Measurements from ENCODE around the gene PEG3.

Gene PEG3

DNA sequence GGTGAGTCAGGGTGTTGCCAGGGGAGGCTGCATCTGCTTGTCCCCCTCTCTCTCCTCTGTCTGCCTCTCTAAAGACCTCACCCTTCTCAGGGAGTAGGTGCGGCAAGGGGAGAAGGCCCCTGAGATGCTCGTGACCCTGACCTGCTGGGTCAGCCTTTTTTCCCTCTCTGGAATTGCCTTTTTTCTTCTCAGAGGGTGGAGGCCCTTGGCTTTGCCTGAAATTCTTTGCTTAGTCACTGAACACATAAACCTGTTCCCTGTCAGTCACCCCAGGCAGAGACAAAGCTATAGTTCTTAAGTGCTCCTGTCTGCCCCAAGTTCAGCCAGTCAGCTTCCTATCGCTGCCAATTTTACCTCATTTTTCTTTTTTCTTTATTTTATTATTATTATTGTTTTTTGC, 35.2 kb upstream of the PEG3 start:
- in situ Hi-C loops (cut with MboI; ENCODE audit: low sequenced_read_pairs, unreplicated experiment), result no loop called here
- DNase-seq (ENCODE audit: low spot score), result no peak
- TF ChIP-seq, protein P1, sequence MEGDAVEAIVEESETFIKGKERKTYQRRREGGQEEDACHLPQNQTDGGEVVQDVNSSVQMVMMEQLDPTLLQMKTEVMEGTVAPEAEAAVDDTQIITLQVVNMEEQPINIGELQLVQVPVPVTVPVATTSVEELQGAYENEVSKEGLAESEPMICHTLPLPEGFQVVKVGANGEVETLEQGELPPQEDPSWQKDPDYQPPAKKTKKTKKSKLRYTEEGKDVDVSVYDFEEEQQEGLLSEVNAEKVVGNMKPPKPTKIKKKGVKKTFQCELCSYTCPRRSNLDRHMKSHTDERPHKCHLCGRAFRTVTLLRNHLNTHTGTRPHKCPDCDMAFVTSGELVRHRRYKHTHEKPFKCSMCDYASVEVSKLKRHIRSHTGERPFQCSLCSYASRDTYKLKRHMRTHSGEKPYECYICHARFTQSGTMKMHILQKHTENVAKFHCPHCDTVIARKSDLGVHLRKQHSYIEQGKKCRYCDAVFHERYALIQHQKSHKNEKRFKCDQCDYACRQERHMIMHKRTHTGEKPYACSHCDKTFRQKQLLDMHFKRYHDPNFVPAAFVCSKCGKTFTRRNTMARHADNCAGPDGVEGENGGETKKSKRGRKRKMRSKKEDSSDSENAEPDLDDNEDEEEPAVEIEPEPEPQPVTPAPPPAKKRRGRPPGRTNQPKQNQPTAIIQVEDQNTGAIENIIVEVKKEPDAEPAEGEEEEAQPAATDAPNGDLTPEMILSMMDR (IDR thresholded peaks at IDR 0.05; ENCODE audit: borderline replicate concordance, control extremely low read depth, extremely low read depth, insufficient read depth, missing control alignments), result no peak

DNA sequence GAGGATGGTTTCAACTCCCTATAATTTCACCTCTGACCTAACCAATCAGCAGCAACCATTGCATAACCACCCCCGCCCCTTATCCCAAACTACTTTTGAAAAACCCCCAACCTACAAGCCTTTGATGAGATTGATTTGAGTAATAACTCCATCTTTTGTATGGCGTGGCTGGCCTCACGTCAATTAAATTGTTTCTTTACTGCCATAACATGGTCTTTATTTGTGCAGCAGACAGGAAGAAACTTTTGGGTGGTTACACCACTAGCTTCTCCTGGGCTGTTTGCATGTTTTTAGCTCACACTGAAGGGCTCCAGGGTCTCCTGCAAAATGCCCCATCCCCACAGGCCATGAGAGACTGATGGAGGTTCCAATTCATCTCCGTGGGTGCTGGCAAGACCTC, 34.0 kb upstream of the PEG3 start:
- TF ChIP-seq, protein P1 (IDR thresholded peaks at IDR 0.05; ENCODE audit: borderline replicate concordance, control extremely low read depth, extremely low read depth, insufficient read depth, missing control alignments), result no peak
- no peak for DNase-seq (ENCODE audit: low spot score)
- in situ Hi-C loops (cut with MboI; ENCODE audit: low sequenced_read_pairs, unreplicated experiment), result no loop called here

DNA sequence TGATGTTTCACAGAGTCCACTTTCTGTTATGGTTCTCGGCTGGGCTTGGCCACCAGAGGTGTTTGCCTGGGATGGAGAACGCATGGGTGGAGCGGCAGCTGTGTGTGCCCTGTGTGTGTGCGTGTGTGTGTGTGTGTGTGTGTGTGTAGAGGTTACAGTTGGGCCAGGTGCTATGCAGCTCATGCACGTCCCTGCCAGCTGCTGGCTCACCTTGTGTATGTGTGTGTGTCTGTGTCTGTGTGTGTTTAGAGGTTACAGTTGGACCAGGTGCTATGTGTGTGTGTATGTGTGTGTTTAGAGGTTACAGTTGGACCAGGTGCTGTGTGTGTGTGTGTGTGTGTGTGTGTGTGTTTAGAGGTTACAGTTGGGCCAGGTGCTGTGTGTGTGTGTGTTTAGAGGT, 33.0 kb upstream of the PEG3 start:
- DNase-seq (ENCODE audit: low spot score), result no peak
- in situ Hi-C loops (cut with MboI; ENCODE audit: low sequenced_read_pairs, unreplicated experiment), result no loop called here
- TF ChIP-seq, protein P1 (IDR thresholded peaks at IDR 0.05; ENCODE audit: borderline replicate concordance, control extremely low read depth, extremely low read depth, insufficient read depth, missing control alignments), result no peak

DNA sequence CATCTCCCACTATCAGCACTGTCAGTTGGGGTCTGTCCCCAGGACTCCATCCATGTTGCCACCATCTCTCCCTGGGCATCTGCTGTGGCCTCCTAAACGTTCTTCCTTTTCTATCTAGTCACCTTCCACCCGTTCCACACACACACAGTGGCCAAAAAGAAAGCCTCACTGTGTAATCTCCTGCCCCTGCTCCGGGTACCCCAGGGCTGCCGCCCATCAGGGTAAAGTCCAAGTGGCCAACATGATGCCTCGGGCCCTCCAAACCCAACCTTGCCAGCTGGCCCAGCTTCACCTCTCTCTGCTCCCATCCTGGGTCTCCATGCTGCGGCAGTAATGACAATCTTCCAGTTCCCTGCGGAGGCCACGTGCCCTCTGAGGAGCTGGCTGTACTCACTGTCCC, 29.4 kb upstream of the PEG3 start:
- in situ Hi-C loops (cut with MboI; ENCODE audit: low sequenced_read_pairs, unreplicated experiment), result no loop called here
- no peak for DNase-seq (ENCODE audit: low spot score)
- TF ChIP-seq, protein P1 (IDR thresholded peaks at IDR 0.05; ENCODE audit: borderline replicate concordance, control extremely low read depth, extremely low read depth, insufficient read depth, missing control alignments), result no peak

DNA sequence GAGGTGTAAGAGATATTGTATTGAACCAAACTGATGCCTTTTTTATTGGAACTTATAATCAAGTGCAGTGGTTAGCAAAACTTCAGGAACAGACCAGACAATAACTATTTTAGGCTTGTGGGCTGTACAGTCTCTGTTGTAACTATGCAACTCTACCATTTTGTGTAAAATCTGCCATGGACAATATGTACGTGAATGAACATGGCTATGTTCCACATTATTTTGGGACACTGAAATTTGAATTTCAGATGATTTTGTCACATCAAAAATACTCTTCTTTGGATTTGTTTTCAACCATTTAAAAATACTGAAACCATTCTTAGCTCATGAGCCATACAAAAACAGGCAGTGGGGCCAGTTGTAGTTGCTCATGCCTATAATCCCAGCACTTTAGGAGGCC, 27.9 kb upstream of the PEG3 start:
- in situ Hi-C loops (cut with MboI; ENCODE audit: low sequenced_read_pairs, unreplicated experiment), result no loop called here
- TF ChIP-seq, protein P1 (IDR thresholded peaks at IDR 0.05; ENCODE audit: borderline replicate concordance, control extremely low read depth, extremely low read depth, insufficient read depth, missing control alignments), result no peak
- DNase-seq (ENCODE audit: low spot score), result no peak

DNA sequence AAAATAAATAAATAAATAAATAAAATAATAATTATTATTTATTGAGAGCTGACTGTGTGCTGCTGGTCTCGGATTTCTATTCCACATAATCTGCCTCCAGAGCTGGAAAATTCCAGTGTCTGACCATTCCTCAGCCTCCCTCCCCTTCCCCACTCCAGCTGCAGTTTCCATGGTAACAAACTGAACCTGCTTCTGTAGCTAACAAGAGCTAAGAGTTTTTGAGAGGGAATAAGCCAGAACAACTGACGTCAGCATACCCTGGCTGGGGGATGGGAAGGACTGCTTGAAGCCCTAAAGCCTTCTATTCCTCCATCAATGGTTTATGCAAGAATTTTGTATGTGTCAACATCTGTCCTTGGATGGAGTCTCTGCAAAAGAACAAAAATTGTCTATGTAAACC, 26.0 kb upstream of the PEG3 start:
- DNase-seq (ENCODE audit: low spot score), result no peak
- TF ChIP-seq, protein P1 (IDR thresholded peaks at IDR 0.05; ENCODE audit: borderline replicate concordance, control extremely low read depth, extremely low read depth, insufficient read depth, missing control alignments), result no peak

More for the DNA sequence above, 26.0 kb upstream of the PEG3 start:
- in situ Hi-C loops (cut with MboI; ENCODE audit: low sequenced_read_pairs, unreplicated experiment), result no loop called here

Data from GM13976 (cell line).